ENCODE data around the gene NOS3.

GRCh38 chr7:151031011-151031410, 40.2 kb downstream of the NOS3 start:
- TF ChIP-seq CTCF (IDR thresholded peaks at IDR 0.05) = no peak
- TF ChIP-seq POLR2A (IDR thresholded peaks at IDR 0.05) = no peak
- TF ChIP-seq EP300 (IDR thresholded peaks at IDR 0.05) = no peak
